Measurements from ENCODE around the gene VAT1L. TPM values are rescaled to one million over a fixed set of nuclear protein-coding genes. Genes with fewer than 3 reads are reported as not detected.

The VAT1L gene
- total RNA-seq, 2 experiments from 2014 or later = not detected

DNA sequence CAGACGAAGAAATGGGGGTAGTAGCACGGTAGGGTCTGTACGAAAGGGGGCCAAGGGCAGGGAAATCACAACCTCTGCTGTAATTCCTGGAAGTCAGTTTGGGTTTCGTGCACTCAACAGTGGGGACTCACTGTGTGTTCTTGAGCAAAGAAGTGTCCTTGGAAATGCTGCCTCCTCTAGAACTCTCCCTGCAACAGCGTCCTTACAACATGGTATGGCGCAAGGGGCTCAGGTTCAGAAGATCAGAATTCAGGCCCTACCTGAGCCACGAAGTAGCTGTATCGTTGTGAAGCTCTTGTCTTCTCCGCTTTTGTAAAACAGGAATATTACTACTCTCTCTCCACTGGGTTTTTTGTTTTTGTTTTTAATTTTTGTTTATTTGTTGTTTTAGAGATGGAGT, 127.7 kb downstream of the VAT1L start:
- H3K27me3 Mint-ChIP-seq = peaks cover 7% of the 10 kb centered on the region
- TF ChIP-seq, protein P1, sequence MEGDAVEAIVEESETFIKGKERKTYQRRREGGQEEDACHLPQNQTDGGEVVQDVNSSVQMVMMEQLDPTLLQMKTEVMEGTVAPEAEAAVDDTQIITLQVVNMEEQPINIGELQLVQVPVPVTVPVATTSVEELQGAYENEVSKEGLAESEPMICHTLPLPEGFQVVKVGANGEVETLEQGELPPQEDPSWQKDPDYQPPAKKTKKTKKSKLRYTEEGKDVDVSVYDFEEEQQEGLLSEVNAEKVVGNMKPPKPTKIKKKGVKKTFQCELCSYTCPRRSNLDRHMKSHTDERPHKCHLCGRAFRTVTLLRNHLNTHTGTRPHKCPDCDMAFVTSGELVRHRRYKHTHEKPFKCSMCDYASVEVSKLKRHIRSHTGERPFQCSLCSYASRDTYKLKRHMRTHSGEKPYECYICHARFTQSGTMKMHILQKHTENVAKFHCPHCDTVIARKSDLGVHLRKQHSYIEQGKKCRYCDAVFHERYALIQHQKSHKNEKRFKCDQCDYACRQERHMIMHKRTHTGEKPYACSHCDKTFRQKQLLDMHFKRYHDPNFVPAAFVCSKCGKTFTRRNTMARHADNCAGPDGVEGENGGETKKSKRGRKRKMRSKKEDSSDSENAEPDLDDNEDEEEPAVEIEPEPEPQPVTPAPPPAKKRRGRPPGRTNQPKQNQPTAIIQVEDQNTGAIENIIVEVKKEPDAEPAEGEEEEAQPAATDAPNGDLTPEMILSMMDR (IDR thresholded peaks at IDR 0.05) = no peak
- ChIA-PET CTCF (no interaction called here), POLR2A (no interaction called here)
- intact Hi-C loops (cut with micrococcal nuclease) = no loop called here
- ATAC-seq = no peak
- no peaks in the 10 kb centered on the region for H3K4me1 Mint-ChIP-seq (ENCODE audit: low read depth)
- DNase-seq = no peak
- H3K4me3 Mint-ChIP-seq = no peak overlapping the region
- H3K27ac Mint-ChIP-seq = no peak overlapping the region
- no peaks in the 10 kb centered on the region for H3K36me3 Mint-ChIP-seq (ENCODE audit: low read depth)
- no peaks in the 10 kb centered on the region for H3K9me3 Mint-ChIP-seq

DNA sequence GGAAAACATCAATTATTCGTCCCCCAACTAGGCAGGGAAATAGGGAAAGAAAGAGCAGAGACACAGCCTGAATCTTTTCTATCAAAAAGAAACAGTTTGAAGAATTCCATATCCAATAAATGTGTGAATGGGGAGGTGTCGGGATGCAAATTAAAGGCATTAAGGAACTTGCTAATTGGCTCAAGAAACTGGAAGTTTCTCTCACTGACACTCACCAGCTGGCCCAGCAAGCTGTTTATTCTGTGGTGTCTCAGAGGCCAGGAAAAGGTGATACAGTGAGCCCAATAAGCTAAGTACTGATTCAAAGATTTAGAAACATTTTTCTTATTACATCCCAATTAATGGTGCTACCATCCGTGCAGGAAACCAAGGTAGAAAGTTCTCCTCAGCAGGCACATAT, 129.6 kb downstream of the VAT1L start:
- ATAC-seq (no peak), DNase-seq (no peak)
- Mint-ChIP-seq H3K4me3 (no peak overlapping the region), H3K27me3 (peaks cover 7% of the 10 kb centered on the region), H3K9me3 (no peaks in the 10 kb centered on the region), H3K4me1 (ENCODE audit: low read depth) (no peaks in the 10 kb centered on the region), H3K36me3 (ENCODE audit: low read depth) (no peaks in the 10 kb centered on the region), H3K27ac (no peak overlapping the region)
- POLR2A ChIA-PET = no interaction called here
- TF ChIP-seq, protein P1 (IDR thresholded peaks at IDR 0.05) = no peak
- intact Hi-C loops (cut with micrococcal nuclease) = no loop called here
- CTCF ChIA-PET = no interaction called here

DNA sequence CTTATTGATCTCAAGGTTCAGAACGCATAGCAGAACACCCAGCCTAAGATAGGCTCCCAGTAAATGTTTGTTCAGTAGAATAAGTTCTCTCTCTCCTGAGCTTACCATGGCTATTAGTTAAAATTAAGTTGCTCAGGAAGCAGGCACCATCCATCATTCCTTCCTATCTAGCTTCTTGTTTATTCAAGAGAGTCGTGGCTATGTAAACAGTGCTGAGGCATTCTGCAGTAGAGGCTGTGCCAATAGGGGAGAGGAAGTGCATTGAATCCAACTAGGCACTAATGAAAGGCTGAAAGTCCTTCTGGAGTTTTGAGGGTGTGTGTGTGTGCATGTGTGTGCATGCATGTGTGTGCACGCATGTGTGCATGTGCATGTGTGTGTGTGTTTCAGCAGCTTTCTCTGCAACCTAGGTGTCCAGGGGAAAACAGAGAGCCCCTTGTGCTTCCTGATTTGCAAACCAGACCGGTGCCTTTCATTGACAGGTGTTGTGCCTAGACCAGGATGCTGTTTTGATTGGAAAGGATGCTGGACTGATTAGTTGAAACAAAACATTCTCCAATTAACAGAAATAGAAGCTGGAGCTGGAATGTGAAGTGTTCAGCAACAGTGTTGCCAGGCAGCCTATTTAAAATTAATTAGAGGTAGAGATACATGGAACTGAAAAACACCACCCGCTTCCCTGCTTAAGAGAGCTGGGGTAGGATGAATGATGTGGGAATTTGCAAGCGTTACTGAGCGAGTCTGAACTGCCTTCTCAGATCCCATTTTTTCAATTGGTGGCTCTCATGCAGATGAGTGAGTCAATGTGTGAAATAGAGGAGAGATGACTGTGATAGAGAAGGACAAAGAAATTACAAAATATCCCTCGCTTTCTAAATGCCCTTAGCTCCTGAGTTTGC, 130.7 kb downstream of the VAT1L start:
- DNase-seq (no peak), ATAC-seq (no peak)
- CTCF ChIA-PET = no interaction called here
- H3K4me3 Mint-ChIP-seq = no peak overlapping the region
- intact Hi-C loops (cut with micrococcal nuclease) = no loop called here
- no peaks in the 10 kb centered on the region for H3K4me1 Mint-ChIP-seq (ENCODE audit: low read depth)
- no peaks in the 10 kb centered on the region for H3K36me3 Mint-ChIP-seq (ENCODE audit: low read depth)
- TF ChIP-seq, protein P1 (IDR thresholded peaks at IDR 0.05) = no peak
- POLR2A ChIA-PET = no interaction called here
- H3K27ac Mint-ChIP-seq = no peak overlapping the region
- peaks cover 10% of the 10 kb centered on the region for H3K27me3 Mint-ChIP-seq
- no peaks in the 10 kb centered on the region for H3K9me3 Mint-ChIP-seq

DNA sequence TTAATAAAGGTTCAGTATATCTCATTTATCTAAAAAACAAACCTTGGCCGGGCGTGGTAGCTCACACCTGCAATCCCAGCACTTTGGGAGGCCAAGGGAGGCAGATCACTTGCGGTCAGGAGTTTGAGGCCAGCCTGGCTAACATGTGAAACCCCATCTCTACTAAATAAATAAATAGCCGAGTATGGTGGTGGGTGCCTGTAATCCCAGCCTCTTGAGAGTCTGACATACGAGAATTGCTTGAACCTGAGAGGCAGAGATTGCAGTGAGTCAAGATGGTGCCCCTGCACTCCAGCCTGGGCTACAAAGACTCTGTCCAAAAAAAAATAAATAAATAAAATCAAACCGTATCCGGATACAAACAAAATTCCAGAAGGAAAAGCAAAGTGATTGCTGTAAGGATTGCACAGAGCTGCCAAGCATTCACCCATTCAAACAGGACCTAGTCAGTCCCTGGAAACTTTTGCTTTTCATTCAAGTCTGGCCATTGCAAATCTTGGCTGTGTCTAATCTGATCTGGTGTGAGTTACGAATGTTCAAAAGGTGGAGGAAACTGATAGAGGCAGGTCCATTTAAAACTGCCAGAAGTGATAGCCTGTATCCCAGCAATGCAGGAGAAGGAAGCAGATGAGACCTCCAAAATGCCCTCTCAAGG, 131.5 kb downstream of the VAT1L start:
- no peaks in the 10 kb centered on the region for H3K36me3 Mint-ChIP-seq (ENCODE audit: low read depth)
- H3K4me1 Mint-ChIP-seq (ENCODE audit: low read depth) = no peaks in the 10 kb centered on the region
- intact Hi-C loops (cut with micrococcal nuclease) = no loop called here
- peaks cover 11% of the 10 kb centered on the region for H3K27me3 Mint-ChIP-seq
- no peak overlapping the region for H3K4me3 Mint-ChIP-seq
- CTCF ChIA-PET = no interaction called here
- TF ChIP-seq, protein P1 (IDR thresholded peaks at IDR 0.05) = no peak
- POLR2A ChIA-PET = no interaction called here
- H3K27ac Mint-ChIP-seq = no peak overlapping the region
- DNase-seq (no peak), ATAC-seq (no peak)
- no peaks in the 10 kb centered on the region for H3K9me3 Mint-ChIP-seq

DNA sequence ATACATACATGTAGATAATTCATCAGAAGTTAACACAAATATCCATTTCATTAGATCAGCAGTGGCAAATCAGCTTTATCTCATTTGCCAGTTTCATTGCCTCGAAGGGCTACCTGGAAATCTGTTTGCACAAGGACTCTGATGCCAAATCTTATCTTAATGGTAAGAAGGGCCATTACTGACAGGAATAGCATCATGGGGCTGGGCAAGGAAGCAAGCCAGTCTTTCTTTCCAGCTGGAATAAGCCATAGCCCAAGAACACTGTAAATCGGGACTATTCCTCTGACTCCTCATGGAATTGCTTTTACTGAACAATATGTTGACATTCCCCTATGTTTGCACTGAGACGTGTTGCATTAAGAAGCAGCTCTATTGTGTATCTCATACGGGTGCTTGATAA, 132.6 kb downstream of the VAT1L start:
- no peak for DNase-seq
- CTCF ChIA-PET = no interaction called here
- peaks cover 11% of the 10 kb centered on the region for H3K27me3 Mint-ChIP-seq
- no peaks in the 10 kb centered on the region for H3K4me1 Mint-ChIP-seq (ENCODE audit: low read depth)
- POLR2A ChIA-PET = no interaction called here
- H3K9me3 Mint-ChIP-seq = no peaks in the 10 kb centered on the region
- H3K4me3 Mint-ChIP-seq = no peak overlapping the region
- intact Hi-C loops (cut with micrococcal nuclease) = no loop called here
- H3K27ac Mint-ChIP-seq = no peak overlapping the region
- no peak for ATAC-seq
- H3K36me3 Mint-ChIP-seq (ENCODE audit: low read depth) = no peaks in the 10 kb centered on the region
- TF ChIP-seq, protein P1 (IDR thresholded peaks at IDR 0.05) = no peak

Measured in activated CD8-positive, alpha-beta T cell treated with anti-CD3 and anti-CD28 coated beads for 36 hours (primary cell).